NCI-H187 (cell line): ENCODE measurements around the gene GRK3.
"Not testable (repeated sequence)": the region's sequence is repeated elsewhere in the genome, so short reads cannot be mapped to it uniquely, and the experiment has no call there.

Experiments
- DNase-seq, 2 experiments: peaks; one replicate each; lab custom pipeline; 2025; lab: John Stamatoyannopoulos, UW

Gene GRK3

DNA sequence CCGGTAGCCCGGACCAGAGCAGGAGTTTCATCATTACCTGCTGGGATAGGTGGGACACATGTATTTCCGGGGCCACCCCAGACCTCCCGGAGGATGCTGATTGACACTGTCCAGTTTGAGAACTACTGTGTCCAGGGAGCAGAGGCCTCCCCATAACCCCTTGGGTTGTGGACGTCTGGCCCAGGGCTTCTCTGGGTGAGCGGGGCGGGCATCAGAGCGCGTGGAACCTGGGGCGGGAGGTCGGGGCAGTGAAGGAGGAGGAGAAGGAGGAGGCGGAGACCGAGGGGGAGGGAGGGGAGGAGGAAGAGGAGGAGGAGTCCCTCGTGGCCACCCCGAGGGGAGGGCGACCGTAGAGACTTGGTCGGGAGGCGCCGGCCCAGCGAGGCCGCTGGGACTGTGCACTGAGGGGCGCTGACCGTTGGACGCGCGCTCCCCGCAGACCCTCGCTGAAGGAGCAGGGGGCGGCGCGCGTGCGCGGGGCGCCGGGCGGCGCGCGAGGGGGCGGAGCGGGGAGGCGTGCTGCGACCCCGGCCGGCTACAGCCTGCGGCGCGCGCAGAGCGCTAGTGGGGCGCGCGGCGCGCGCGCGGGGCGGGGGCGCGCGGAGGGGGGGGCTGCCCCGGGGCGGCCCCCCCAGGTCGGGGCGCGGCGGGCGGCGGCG lies at the start of gene GRK3:
Gene GRK3 (plus strand): TSS at position 356 of the 659 bp plus-strand sequence. CDS start 366 bp downstream, outside the sequence.
- no peak for DNase-seq

DNA sequence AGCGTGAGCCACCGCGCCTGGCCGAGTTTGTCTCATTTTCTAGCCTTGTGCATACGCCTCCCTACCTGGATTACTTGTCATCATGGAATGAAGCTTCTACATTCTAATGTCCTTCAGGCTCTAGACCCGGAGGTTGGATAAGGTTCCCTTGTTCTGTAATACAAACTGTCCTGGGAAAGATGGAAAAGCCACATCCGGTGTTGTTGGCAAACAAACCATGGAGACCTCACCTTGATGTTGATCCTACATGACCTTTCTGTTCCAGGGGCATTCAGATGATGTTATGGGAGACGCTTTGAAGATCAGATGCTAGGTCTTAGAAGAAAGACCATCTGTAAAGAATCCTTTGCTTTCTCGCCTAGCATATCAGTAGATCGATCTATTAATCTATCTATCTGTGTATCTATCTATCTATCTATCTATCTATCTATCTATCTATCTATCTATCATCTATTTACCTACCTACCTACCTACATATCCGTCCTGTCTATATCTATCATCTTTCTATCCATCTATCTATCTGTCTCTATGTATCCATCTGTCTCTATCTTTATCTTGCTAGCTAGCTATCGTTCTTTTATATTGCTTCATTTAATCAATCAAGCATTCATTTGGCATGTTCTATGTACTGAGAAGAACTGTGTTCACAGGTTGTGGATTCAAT lies 46.3 kb upstream of the GRK3 start:
- no peak for DNase-seq

DNA sequence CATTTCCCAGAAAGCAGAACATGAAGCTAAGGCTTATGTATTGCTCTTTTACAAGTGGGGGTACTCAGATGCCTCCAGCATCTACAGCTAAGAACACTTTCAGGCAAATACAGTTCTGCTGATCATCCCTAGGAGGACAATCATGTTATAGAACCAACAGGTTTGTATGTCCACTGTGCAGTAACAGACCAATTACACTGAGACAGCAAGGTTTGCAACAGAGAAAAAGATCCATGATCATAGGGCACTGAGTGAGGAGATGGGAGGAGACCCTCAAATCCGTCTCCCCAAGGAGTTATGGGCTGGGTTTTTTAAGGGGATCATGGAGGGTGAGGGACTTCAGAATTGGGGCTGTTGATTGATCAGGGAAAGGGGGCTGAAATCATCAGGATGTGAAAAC lies 39.1 kb upstream of the GRK3 start:
- no peak for DNase-seq

DNA sequence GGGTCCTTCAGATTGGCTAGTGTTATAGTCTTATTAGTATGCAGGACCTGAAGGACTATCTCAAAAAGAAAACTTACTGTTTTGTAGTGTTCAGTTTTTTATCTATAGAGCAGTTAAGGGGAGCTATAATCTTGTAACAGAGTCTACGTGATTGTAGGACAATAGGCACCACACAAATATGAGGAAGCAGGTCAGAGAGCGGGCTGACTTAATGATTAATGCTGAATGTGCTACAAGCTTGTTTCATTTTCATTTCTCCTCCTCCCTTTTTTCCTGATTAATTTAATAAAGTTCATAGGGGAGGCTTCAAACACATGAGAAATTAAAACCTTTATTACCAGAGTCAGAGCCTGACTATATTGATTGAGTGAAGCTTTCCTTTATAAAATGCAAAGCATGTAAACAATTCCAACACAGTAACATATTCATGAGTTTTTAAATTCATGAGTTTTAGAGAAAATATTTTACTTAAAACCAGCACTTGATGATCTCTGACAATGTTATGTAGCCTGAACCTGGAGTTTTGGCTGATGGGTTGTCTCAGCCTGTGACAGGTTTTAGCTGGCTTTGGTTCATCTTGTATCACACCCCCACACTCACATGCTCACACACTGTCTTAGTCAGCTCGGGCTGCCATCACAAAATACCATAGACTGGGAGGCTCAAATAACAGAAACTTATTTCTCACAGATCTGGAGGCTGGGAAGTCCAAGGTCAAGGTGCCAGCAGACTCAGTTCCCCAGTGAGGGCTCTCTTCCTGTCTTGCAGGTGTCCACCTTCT lies 38.5 kb upstream of the GRK3 start:
- DNase-seq, result not testable (repeated sequence)

DNA sequence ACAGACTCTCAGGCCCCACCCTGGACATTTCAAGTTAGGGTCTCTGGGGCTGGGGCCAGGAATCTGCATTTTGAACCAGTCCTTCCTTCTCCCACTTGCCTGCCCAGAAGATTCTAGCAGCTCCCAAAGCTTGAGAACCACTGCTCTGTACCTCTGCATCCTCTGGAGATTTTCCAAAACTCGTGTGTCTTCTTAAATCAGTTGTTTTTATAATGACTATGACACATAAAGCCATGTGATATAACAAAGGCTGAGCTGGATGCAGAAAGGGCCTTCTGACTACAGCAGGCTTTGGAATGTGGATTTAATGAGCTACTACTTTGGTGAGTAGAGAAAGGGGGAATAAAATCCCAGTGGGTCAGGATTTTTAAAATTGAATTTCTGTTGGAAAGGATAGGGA lies 37.5 kb upstream of the GRK3 start:
- DNase-seq, result not testable (repeated sequence)

DNA sequence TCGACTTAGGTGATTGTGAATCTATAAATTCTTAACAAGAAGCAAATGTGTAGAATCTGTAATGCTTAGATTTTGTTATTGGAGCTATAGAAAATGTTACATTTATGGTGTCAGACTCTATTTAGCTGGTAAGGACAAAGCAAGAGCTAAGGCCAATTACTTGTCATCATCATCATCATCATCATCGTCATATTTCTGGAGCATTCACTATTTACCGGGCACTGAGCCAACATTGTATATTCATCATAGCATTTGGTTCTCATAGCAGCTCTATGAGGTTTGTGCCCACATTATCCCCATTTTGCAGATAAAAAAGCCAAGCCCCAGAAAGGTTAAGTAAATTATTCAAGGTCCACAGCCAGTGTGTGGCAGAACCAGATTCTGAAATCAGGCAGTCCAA lies 36.4 kb upstream of the GRK3 start:
- DNase-seq, result not testable (repeated sequence)

DNA sequence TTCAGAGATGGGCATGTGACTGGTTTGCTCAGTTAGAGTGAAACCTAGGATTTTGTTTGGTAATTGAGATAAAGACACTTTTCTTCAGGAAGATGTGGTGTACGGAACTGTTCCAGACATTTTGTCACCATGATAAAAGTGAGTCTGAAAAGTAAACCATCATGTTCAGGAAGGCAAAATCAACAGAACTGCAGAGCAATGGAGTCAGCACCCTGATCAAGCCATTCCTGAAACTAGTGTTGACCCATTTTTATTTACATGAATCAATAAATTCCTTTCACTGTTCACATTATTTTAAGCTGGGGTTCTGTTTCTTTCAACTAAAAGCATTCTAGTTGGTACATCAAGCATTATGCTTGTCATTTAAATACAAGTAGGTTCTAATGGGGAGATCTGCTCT lies 35.4 kb upstream of the GRK3 start:
- DNase-seq, result not testable (repeated sequence)

DNA sequence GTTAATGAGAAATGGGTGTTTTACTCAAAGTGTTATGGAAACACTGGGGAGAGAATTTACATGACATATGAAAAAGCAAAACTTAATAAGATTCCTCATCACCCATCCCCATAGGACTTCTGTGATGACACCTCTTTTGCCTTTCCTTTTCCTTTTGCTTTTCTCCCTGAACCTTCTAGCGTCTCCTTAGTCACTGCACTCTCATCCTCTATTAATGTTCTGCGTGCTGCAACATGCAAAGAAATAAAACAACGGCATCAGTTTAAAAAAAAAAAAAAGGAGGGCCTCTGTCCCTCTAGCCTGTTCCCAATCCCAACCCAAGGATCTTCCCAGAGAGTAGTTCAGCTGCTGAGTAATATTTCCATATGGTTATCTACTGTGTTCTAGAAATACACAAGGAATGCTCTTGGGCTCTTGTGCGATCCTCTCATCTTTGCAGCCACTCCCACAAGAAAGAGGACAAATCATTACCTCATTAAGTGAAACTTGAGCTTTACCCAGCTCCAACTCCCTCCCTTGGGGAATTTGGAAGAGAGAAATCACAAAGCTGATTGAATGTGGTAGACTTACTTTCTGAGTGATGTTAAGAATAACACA lies 34.8 kb upstream of the GRK3 start:
- not testable (repeated sequence) for DNase-seq

DNA sequence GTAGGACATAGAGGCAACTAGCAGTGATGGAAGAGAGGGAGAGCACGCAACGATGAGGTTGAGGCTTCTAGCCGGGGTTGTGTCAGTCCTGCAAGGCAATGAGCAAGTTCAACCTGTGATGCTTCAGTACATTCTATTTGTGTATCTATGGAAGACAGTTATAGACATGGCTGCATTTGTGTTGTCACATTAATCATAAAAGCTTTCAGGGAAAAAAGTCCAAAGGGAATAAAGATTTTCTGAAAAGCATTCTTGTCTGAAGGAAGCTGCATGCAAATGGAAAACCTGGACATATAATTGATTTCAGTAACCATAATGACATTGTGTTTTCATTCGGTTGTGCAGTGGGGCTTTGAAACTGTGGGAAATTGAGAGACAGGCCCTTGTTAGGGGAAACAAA lies 32.8 kb upstream of the GRK3 start:
- DNase-seq, result not testable (repeated sequence)

DNA sequence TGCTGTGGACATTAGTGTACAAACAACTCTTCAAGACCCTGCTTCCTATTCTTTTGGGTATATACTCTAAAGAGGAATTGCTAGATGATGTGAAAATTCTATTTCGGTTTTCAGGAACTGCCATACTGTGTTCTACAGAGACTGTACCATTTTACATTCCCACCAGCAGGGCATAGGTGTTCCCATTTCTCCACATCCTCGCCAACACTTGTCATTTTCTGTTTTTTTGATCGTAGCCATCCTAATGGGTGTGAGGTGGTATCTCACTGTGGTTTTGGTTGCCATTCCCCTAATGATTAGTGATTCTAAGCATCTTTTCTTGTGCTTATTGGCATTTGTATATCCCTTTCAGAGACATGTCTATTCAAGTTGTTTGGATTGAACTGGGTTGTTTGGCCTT lies 29.8 kb upstream of the GRK3 start:
- no peak for DNase-seq

DNA sequence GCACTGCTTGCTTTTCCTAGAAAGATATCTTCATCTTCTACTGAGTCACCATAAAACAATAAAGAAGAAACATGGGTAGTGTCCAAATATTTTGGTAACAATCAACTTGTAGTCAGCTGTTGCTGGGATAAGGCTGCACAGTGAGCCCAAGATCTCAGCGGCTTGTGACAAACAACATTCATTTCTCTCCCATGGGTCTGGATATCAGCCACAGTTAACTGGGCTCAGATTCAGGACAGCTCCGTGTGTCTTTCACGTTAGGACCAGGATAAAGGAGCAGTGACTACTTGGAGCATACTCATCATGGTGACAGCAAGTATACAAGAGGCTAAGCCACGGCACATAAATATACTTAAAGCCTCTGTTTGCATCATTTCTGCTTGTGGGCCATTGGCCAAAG lies 27.9 kb upstream of the GRK3 start:
- DNase-seq, result no peak

DNA sequence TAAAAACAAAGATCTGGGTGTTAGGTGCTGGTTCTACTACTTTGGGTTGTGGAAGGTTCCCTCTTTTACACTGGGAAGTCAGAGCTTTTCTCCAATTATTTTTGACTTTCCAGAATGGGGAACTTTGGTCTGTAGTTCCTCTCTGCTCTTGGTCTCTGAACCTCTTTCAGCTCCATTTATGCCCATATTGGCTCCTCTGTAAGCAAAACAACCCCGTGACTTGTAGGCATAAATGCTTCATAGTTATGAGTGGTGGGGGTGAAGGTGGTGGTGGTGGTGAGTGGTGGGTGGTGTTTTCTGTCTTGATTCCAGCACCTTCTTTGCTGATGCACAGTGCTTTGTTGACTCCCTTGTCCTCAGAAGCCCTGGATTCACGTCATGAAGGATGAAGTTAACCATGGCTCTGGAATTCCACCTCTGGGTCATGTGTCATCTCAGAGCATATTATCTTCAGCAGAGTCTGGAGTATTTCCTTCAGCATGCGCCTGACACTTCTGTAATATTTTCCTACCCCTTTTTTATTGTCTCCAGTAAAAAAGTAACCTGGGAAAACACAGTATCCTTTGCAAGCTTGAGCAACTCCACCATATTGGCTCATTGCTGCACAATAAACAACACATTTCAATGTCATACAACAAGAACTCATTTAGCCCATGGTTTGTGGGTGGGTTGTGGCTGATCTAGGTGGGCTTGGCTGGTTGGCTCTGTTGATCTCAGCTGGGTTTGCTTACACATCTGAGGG lies 24.1 kb upstream of the GRK3 start:
- DNase-seq, result no peak

DNA sequence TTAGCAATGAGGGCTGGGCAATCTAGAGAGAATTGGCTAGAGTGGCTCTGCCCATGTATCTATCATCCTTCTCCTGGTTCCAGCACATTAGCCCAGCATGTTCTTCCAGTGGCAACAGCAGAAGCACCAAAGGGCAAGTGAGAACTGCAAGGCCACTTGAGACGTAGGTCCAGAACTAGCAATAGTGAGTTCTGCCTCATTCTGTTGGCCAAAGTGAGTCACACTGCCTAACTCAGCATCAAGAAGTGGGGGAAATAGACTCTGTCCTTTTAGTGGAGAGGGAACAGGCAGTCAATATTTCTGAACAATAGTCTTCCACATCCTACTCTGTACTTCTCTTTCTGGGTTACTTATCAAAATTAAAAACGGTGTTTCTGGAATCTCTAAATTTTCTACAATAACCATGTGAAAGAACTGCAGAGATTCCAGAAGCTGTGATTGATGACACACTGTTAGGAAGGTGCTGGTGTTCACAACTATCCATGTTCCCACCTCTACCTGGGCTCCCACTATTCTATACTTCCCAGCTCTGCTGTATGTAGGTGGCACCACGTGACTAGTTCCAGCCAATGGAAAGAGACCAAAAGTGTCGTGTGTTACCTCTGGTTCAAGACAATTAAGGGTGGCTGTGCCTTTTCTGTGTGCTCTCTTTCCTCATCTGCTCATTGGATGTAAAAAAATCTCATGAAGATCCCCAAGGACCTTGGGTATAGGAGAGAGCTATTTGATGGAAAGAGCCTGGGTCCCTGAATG lies 23.4 kb upstream of the GRK3 start:
- DNase-seq, result no peak

DNA sequence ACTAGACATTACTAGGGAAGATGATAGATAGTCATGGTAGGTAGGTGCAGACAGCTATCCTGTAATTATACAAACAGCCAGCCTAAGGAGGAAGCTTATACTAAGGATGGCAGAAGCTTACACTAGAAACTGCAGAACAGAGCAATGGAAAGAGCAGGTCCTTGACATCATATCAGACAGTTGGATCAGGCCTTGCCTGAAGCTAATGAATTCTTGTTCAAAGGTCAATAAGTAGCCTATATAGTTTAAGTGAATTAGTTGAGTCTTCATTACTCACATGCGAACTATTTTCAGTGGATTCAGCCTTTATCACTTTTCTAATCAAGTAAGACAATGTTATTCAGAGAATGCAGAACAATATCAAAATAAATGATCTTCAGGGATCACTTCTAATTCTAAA lies 22.3 kb upstream of the GRK3 start:
- no peak for DNase-seq

DNA sequence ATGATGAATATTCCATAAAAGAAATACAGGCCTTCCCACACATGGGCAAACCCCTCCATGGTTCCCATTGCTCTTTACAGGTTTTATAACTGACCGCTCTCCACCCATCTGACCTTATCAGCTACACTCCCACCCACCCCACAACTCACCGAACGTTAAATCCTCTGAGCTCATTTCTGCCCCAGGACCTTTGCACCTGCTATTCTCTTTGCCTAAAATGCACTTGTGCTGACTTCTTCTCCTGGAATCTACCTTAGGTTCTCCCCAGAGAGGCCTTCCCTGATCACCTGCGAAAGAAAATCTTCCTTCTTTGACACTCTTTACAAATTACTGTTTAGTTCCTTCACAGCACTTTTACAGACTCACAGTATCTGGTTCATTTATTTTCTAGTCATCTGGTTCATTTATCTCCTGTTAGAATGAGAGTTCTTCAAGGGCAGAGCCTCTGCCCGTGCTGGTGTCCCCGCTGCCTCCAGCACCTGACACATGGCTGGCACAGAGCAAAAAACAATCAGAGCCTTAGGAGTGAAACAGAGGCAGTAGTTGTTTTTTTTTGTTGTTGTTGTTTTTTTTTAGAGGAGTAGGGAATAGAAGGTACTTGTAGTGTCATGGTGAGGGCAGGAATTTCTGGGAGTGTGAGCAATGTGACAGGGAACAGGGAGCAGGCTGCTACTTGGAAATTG lies 21.6 kb upstream of the GRK3 start:
- DNase-seq, result no peak

DNA sequence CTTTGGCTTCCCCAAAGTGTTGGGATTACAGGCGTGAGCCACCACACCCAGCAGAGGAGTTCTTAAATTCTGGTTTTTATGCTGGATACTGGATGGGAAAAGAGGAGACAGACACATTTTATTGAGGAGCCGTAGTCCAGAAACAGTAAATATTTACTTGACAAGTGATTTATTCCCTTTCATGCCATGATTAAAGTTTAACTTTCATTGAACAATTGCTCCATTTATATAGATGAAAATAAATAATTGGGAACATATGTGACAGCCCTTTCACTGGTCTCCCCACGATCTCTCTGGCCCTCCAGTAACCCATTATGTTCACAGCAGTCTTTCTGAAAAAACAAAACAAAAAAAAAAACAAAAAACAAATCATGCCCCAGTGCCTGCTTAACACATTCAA lies 19.3 kb upstream of the GRK3 start:
- DNase-seq, result no peak

DNA sequence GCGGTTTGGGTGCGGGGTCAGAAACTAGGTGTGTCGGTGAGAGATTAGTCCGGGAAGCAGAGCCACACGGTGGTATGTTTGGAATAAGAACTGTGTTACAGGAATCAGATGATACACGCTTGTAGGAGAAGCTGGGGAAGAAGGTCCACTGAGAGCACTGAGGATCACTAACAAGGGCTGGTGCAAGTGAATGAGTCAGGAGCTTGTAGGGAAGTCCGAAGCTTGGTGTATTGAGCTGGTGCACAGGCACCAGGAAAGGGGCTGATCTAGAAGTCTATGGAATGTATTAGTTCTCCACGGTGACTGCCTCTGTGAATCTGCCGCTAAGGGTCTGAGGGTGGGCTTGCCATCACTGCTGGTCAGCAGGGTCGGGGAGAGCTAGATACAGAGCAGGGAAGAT lies 18.8 kb upstream of the GRK3 start:
- no peak for DNase-seq

DNA sequence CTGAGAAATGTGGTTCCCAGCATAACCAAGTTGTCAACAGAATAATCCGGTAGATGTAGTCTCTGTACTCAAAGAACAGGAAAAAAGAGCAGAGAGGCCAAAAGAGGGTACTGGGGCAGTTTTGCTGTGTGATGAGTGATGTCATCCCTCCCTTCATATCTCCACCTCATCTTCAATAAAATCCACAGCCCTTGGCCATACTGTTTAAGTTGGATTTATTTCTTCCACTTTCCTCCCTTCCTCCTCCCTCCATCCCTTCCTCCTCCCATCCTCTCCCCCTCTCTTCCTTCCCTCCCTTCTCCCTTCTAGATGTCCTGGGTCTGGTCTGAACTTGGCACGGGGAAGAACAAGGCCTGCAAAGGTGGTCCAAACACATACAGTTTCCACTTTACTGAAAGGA lies 18.2 kb upstream of the GRK3 start:
- DNase-seq, result no peak

DNA sequence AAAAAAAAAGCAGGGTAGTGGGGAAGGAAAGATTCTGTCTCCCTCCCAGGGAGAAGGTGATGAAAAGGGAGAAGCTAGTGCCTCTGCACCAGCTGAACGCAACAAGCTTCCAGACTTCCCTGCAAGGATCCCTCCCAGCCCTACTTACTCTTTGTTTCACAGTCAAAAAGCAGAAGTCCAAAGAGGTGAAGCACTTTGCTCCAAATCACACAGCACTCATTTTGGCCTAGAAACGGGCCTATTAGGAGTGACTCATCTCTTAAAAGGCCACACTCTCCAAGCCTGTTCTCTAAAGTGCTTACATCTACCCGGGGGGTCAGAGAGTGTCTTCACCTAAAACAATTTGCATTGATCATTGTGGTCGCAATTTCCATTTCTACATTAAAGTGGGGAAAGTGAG lies 17.7 kb upstream of the GRK3 start:
- no peak for DNase-seq

DNA sequence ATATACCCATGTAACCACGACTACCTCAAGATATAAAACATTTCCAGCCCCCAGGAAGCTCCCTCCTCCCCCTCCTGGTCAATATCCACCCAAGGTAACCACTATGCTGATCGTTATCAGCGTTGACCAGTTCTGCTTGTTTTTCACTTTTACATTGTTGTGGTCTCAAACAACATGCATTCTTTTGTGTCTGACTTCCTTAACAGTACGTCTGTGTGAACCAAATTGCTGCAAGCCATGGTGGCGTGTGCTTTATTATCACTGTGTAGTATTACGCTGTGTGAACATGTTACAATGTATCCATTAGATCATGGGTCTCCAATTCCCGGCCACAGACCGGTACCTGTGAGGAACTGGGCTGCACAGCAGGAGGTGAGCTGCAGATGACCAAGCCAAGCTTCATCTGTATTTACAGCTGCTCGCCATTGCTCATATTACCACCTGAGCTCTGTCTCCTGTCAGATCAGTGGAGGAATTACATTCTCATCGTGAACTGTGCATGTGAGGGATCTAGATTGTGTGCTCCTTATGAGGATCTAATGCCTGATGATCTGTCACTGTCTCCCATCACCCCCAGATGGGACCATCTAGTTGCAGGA lies 15.5 kb upstream of the GRK3 start:
- no peak for DNase-seq
